HEK293 (cell line): ENCODE data around the gene ZBTB24.

Experiments used
- HOXD13 ChIP-seq: sonication (generic); formaldehyde crosslinking; IDR thresholded peaks from 2 replicates; pipeline ENCODE4 v1.8.0; 2022; ENCODE audit warnings: missing genetic modification reagents, borderline replicate concordance
- REST ChIP-seq: fragments of 450-650 bp; formaldehyde crosslinking; IDR thresholded peaks from 2 replicates; pipeline ENCODE4 v1.5.1; 2016; ENCODE audit warnings: missing biosample characterization, missing genetic modification characterization
- ZFP37 ChIP-seq: fragments of 450-650 bp; formaldehyde crosslinking; IDR thresholded peaks from 2 replicates; pipeline ENCODE4 v1.5.1; 2016; ENCODE audit warnings: missing biosample characterization, missing genetic modification characterization
- ZNF114 ChIP-seq: fragments of 450-650 bp; formaldehyde crosslinking; IDR thresholded peaks from 2 replicates; pipeline ENCODE4 v1.5.0; 2017; ENCODE audit warnings: missing biosample characterization, missing genetic modification characterization
- ZNF121 ChIP-seq: fragments of 450-650 bp; formaldehyde crosslinking; IDR thresholded peaks from 2 replicates; pipeline ENCODE4 v1.5.1; 2016; ENCODE audit warnings: missing biosample characterization, missing genetic modification characterization
- ZNF37A ChIP-seq: fragments of 450-650 bp; IDR thresholded peaks from 2 replicates; pipeline ENCODE4 v1.5.1; 2018; ENCODE audit warnings: missing biosample characterization, missing genetic modification characterization
- ZNF394 ChIP-seq: fragments of 450-650 bp; formaldehyde crosslinking; IDR thresholded peaks from 2 replicates; pipeline ENCODE4 v1.5.1; 2016; ENCODE audit warnings: missing biosample characterization, missing genetic modification characterization, mild to moderate bottlenecking, moderate library complexity, borderline replicate concordance
- ZNF654 ChIP-seq: fragments of 450-650 bp; formaldehyde crosslinking; IDR thresholded peaks from 2 replicates; pipeline ENCODE4 v1.5.1; 2016; ENCODE audit warnings: low read depth, missing biosample characterization, missing genetic modification characterization
- TF ChIP-seq, protein P1 (sequence below): fragments of 450-650 bp; formaldehyde crosslinking; IDR thresholded peaks from 2 replicates; pipeline ENCODE4 v1.5.1; 2016; ENCODE audit warnings: missing biosample characterization, missing genetic modification characterization
- TF ChIP-seq, protein P2 (sequence below): fragments of 450-650 bp; formaldehyde crosslinking; IDR thresholded peaks from 2 replicates; pipeline ENCODE4 v1.5.1; 2016; ENCODE audit warnings: missing biosample characterization, missing genetic modification characterization

- TF ChIP-seq, protein P1, sequence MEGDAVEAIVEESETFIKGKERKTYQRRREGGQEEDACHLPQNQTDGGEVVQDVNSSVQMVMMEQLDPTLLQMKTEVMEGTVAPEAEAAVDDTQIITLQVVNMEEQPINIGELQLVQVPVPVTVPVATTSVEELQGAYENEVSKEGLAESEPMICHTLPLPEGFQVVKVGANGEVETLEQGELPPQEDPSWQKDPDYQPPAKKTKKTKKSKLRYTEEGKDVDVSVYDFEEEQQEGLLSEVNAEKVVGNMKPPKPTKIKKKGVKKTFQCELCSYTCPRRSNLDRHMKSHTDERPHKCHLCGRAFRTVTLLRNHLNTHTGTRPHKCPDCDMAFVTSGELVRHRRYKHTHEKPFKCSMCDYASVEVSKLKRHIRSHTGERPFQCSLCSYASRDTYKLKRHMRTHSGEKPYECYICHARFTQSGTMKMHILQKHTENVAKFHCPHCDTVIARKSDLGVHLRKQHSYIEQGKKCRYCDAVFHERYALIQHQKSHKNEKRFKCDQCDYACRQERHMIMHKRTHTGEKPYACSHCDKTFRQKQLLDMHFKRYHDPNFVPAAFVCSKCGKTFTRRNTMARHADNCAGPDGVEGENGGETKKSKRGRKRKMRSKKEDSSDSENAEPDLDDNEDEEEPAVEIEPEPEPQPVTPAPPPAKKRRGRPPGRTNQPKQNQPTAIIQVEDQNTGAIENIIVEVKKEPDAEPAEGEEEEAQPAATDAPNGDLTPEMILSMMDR (tag by site-specific recombination): no peak
- TF ChIP-seq ZNF654 (tag by site-specific recombination) (no peak), ZNF37A (tag by site-specific recombination) (no peak), HOXD13 (CRISPR knock-in tag) (no peak), ZNF114 (tag by site-specific recombination) (no peak), ZFP37 (tag by site-specific recombination) (no peak), ZNF394 (tag by site-specific recombination) (no peak), REST (no peak), ZNF121 (tag by site-specific recombination) (no peak)
- TF ChIP-seq, protein P2, sequence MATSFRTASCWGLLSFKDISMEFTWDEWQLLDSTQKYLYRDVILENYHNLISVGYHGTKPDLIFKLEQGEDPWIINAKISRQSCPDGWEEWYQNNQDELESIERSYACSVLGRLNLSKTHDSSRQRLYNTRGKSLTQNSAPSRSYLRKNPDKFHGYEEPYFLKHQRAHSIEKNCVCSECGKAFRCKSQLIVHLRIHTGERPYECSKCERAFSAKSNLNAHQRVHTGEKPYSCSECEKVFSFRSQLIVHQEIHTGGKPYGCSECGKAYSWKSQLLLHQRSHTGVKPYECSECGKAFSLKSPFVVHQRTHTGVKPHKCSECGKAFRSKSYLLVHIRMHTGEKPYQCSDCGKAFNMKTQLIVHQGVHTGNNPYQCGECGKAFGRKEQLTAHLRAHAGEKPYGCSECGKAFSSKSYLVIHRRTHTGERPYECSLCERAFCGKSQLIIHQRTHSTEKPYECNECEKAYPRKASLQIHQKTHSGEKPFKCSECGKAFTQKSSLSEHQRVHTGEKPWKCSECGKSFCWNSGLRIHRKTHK: no peak
These were observed 22.7 kb downstream of the ZBTB24 start for GRCh38 chr6:109460161-109460829.
